H1 (cell line): ENCODE results near the gene MRPL28. TPM values are rescaled to one million over a fixed set of nuclear protein-coding genes. Genes with fewer than 3 reads are reported as not detected.

ENCODE experiments used
- CTCF ChIA-PET: fragments of 300-600 bp; sonication (Branson Sonifier 250); formaldehyde crosslinking; loops from one replicate; lab custom pipeline; 2021; ENCODE audit not compliant: partially characterized antibody; lab: Charles Lee
- POLR2A ChIA-PET: fragments of 300-600 bp; sonication (Branson Sonifier 250); formaldehyde crosslinking; loops from one replicate; lab custom pipeline; 2021; ENCODE audit warnings: inconsistent platforms; ENCODE audit not compliant: partially characterized antibody; lab: Charles Lee
- DNase-seq, 2 experiments: peaks; one replicate each; pipeline versions ENCODE4 v3.0.0 to v3.0.0-alpha.2; 2010 to 2022; ENCODE audit warnings: low spot score in 2 of 2, low read depth in 1 of 2, mixed read lengths in 1 of 2
- FAIRE-seq: peaks from 2 replicates; lab custom pipeline; 2011; peaks lifted over from hg19 to GRCh38; lab: Jason Lieb, UNC
- H2AFZ ChIP-seq: 2 replicates; pipeline ENCODE4 v1.8.1; 2012; ENCODE audit warnings: low read length, inconsistent platforms
- H2AK5ac ChIP-seq: 2 replicates; pipeline ENCODE4 v1.6.1; 2013; ENCODE audit warnings: low read depth, low read length
- H2BK120ac ChIP-seq: replicated peaks from 2 replicates; pipeline ENCODE3; 2013; ENCODE audit warnings: low read depth, low read length, inconsistent platforms
- H2BK12ac ChIP-seq: 2 replicates; pipeline ENCODE4 v1.6.1; 2013; ENCODE audit warnings: low read depth, low read length
- H2BK15ac ChIP-seq: 2 replicates; pipeline ENCODE4 v1.6.1; 2013; ENCODE audit warnings: low read length
- H2BK20ac ChIP-seq: 2 replicates; pipeline ENCODE4 v1.6.1; 2013; ENCODE audit warnings: low read length
- H2BK5ac ChIP-seq: 2 replicates; pipeline ENCODE4 v1.6.1; 2013; ENCODE audit warnings: low read depth, low read length
- H3K14ac ChIP-seq: 2 replicates; pipeline ENCODE4 v1.6.1; 2013; ENCODE audit warnings: inconsistent platforms; ENCODE audit not compliant: insufficient read length
- H3K18ac ChIP-seq: 2 replicates; pipeline ENCODE4 v1.6.1; 2013; ENCODE audit warnings: low read length; ENCODE audit errors: extremely low read depth
- H3K23ac ChIP-seq: 2 replicates; pipeline ENCODE4 v1.6.1; 2013; ENCODE audit warnings: inconsistent platforms; ENCODE audit not compliant: insufficient read length
- H3K23me2 ChIP-seq: 2 replicates; pipeline ENCODE4 v1.6.1; 2013; ENCODE audit warnings: low read depth, low read length
- H3K27ac ChIP-seq: 2 replicates; pipeline ENCODE4 v1.6.1; 2011; ENCODE audit warnings: low read depth, low read length, inconsistent platforms
- H3K27me3 ChIP-seq, 4 experiments: replicated peaks in 1 of 4; 1 replicate in 1 of 4; 2 replicates in 3 of 4; pipeline versions ENCODE4 v1.6.1 to v1.8.1; 2011 to 2013; ENCODE audit warnings: low read length in 3 of 4, mild to moderate bottlenecking in 3 of 4, inconsistent platforms in 2 of 4, mixed read lengths in 2 of 4, moderate library complexity in 1 of 4; ENCODE audit not compliant: control insufficient read depth in 3 of 4, insufficient read depth in 3 of 4; ENCODE audit errors: extremely low read depth in 1 of 4
- H3K36me3 ChIP-seq, 4 experiments: 2 replicates each; pipeline versions ENCODE4 v1.6.1 to v1.8.1; 2011 to 2013; ENCODE audit warnings: mild to moderate bottlenecking in 4 of 4, low read length in 3 of 4, moderate library complexity in 2 of 4, control low read depth in 1 of 4, inconsistent platforms in 1 of 4; ENCODE audit not compliant: insufficient read depth in 4 of 4, control insufficient read depth in 2 of 4
- H3K4ac ChIP-seq: replicated peaks from 2 replicates; pipeline ENCODE3; 2013; ENCODE audit warnings: low read length, low read depth, mixed read lengths, inconsistent platforms; ENCODE audit not compliant: insufficient read length
- H3K4me1 ChIP-seq, 4 experiments: replicated peaks in 1 of 4; 1 replicate in 1 of 4; 2 replicates in 3 of 4; pipeline versions ENCODE4 v1.6.1 to v1.8.1; 2011 to 2013; ENCODE audit warnings: low read length in 3 of 4, inconsistent platforms in 2 of 4, mixed read lengths in 1 of 4; ENCODE audit not compliant: insufficient read depth in 4 of 4, control insufficient read depth in 3 of 4
- H3K4me2 ChIP-seq, 2 experiments: 2 replicates each; pipeline versions ENCODE4 v1.6.1 to v1.8.1; 2011 to 2013; ENCODE audit warnings: low read depth in 2 of 2, low read length in 2 of 2, control low read depth in 1 of 2, inconsistent platforms in 1 of 2, mild to moderate bottlenecking in 1 of 2; ENCODE audit not compliant: insufficient read depth in 1 of 2
- H3K4me3 ChIP-seq, 4 experiments: fragments of 200-600, 300-600 bp in 1 of 4; sonication (generic), shearing (Covaris generic), sonication (Bioruptor Twin) in 1 of 4; 2 replicates each; pipeline versions ENCODE4 v1.5.1 to v1.8.1; 2011 to 2016; ENCODE audit warnings: low read length in 4 of 4, low read depth in 3 of 4, control low read depth in 2 of 4, inconsistent platforms in 2 of 4, mild to moderate bottlenecking in 2 of 4, mixed read lengths in 1 of 4, moderate library complexity in 1 of 4; ENCODE audit not compliant: insufficient read depth in 2 of 4; ENCODE audit errors: extremely low read depth in 1 of 4
- H3K56ac ChIP-seq: replicated peaks from 2 replicates; pipeline ENCODE3; 2013; ENCODE audit warnings: low read depth, mild to moderate bottlenecking, mixed read lengths, low read length, inconsistent platforms; ENCODE audit not compliant: insufficient read length
- H3K79me1 ChIP-seq: 2 replicates; pipeline ENCODE4 v1.6.1; 2013; ENCODE audit warnings: low read depth, low read length, control low read depth
- H3K79me2 ChIP-seq, 2 experiments: 2 replicates each; pipeline versions ENCODE4 v1.6.1 to v1.8.1; 2012 to 2013; ENCODE audit warnings: low read length in 2 of 2, mild to moderate bottlenecking in 2 of 2, inconsistent platforms in 1 of 2; ENCODE audit not compliant: insufficient read depth in 2 of 2, control insufficient read depth in 1 of 2
- H3K9ac ChIP-seq, 4 experiments: replicated peaks in 1 of 4; 1 replicate in 1 of 4; 2 replicates in 3 of 4; pipeline versions ENCODE4 v1.6.1 to v1.8.1; 2011 to 2013; ENCODE audit warnings: low read depth in 3 of 4, low read length in 3 of 4, control low read depth in 2 of 4, mild to moderate bottlenecking in 2 of 4, moderate library complexity in 2 of 4, inconsistent platforms in 1 of 4; ENCODE audit errors: extremely low read depth in 1 of 4
- H3K9me3 ChIP-seq, 2 experiments: 2 replicates each; pipeline versions ENCODE4 v1.6.1 to v1.8.1; 2012 to 2013; ENCODE audit warnings: mild to moderate bottlenecking in 2 of 2, moderate library complexity in 2 of 2, control low read depth in 1 of 2, inconsistent platforms in 1 of 2, low read depth in 1 of 2, low read length in 1 of 2, mixed read lengths in 1 of 2; ENCODE audit not compliant: insufficient read depth in 2 of 2
- H4K20me1 ChIP-seq, 2 experiments: replicated peaks in 1 of 2; 2 replicates each; pipeline versions ENCODE3 to v1.8.1; 2011 to 2013; ENCODE audit warnings: inconsistent platforms in 2 of 2, low read length in 2 of 2, mild to moderate bottlenecking in 1 of 2; ENCODE audit not compliant: insufficient read depth in 2 of 2, control insufficient read depth in 1 of 2
- H4K5ac ChIP-seq: 2 replicates; pipeline ENCODE4 v1.6.1; 2013; ENCODE audit warnings: low read length, low read depth, mixed read lengths, inconsistent platforms; ENCODE audit not compliant: insufficient read length
- H4K8ac ChIP-seq: 2 replicates; pipeline ENCODE4 v1.8.0; 2013; ENCODE audit warnings: mild to moderate bottlenecking, moderate library complexity, low read length, inconsistent platforms; ENCODE audit not compliant: insufficient read depth; ENCODE audit errors: extremely low read depth
- H4K91ac ChIP-seq: replicated peaks from 2 replicates; pipeline ENCODE3; 2013; ENCODE audit warnings: low read length, mixed read lengths, inconsistent platforms; ENCODE audit not compliant: insufficient read length
- ASH2L ChIP-seq: fragments of 200-600, 300-600 bp; sonication (generic); IDR thresholded peaks from one replicate; pipeline ENCODE4 v1.7.1; 2017; ENCODE audit warnings: low read length
- ATF2 ChIP-seq: IDR thresholded peaks from 2 replicates; pipeline ENCODE4 v1.6.1; 2012; ENCODE audit warnings: low read length, inconsistent platforms
- CBX8 ChIP-seq: fragments of 300-800, 300-1000 bp; sonication (generic); IDR thresholded peaks from 2 replicates; pipeline ENCODE4 v1.7.1; 2016; ENCODE audit warnings: low read depth, low read length, borderline replicate concordance
- CTBP2 ChIP-seq: IDR thresholded peaks from 2 replicates; pipeline ENCODE4 v1.7.0; 2011; ENCODE audit warnings: borderline replicate concordance, mild to moderate bottlenecking, moderate library complexity, mixed read lengths, low read length; ENCODE audit not compliant: insufficient read depth, insufficient read length
- EZH2 ChIP-seq: fragments of 200-600 bp; sonication (generic); IDR thresholded peaks from 2 replicates; pipeline ENCODE4 v1.7.1; 2012; ENCODE audit warnings: low read depth, mild to moderate bottlenecking, moderate library complexity, low read length, inconsistent platforms; ENCODE audit not compliant: severe bottlenecking
- HDAC6 ChIP-seq: IDR thresholded peaks from one replicate; pipeline ENCODE4 v1.7.1; 2012; ENCODE audit warnings: low read depth, mild to moderate bottlenecking, inconsistent platforms, low read length, moderate library complexity
- POLR2AphosphoS5 ChIP-seq: IDR thresholded peaks from 2 replicates; pipeline ENCODE4 v1.6.1; 2011; ENCODE audit warnings: low read depth, low read length
- RNF2 ChIP-seq: fragments of 200-900, 300-1000 bp; sonication (generic); IDR thresholded peaks from 2 replicates; pipeline ENCODE4 v1.7.1; 2016; ENCODE audit warnings: borderline replicate concordance, low read depth, mild to moderate bottlenecking, antibody characterized with exemption, low read length; ENCODE audit not compliant: poor library complexity, severe bottlenecking; ENCODE audit errors: missing control alignments
- WGBS, 2 experiments: shearing (Covaris generic) in 1 of 2; methylation state at CpG; one replicate each; pipeline versions ENCODE4 v1.1.6 to v1.1.7; 2013 to 2015; ENCODE audit warnings: low lambda C conversion rate in 2 of 2, mixed read lengths in 2 of 2, inconsistent platforms in 1 of 2, low coverage in 1 of 2, missing lambda C conversion rate in 1 of 2; ENCODE audit not compliant: insufficient replicate concordance in 2 of 2, insufficient coverage in 1 of 2, insufficient read length in 1 of 2; ENCODE audit errors: extremely low coverage in 1 of 2, missing lambda C conversion rate in 1 of 2; 5-methylcytosine and 5-hydroxymethylcytosine counted together
- polyA plus RNA-seq, 7 experiments: library from polyadenylated mRNA; depleted of rRNA in 3 of 7; stranded (reverse) in 5 of 7; unstranded in 2 of 7; fragments of >200 nt in 5 of 7; fragments of 200-250 nt in 2 of 7; gene quantifications; 1 replicate in 5 of 7; 2 replicates in 1 of 7; 4 replicates in 1 of 7; pipeline versions ENCODE4 v1.2.1 to v1.2.3, GENCODE V29; 2011 to 2013; ENCODE audit warnings: missing spikeins in 2 of 7, mixed read lengths in 2 of 7
- total RNA-seq: library from RNA; stranded (reverse); fragmentation: NEBNext Ultra II Directional; extraction: Animal tissue kit (Norgen Biotek cat#: 25700); gene quantifications from 2 replicates; pipeline ENCODE4 v1.2.1, GENCODE V29; 2021

MRPL28 gene
- total and polyA plus RNA-seq, 2 of the 8 experiments (the other 6 are each of a cell fraction or from before 2014, with no cell fraction given), result 88.9 to 188 TPM

- DNase-seq (no peak), FAIRE-seq (no peak)
- H3K4ac ChIP-seq, result no peak overlapping the region
- no peak overlapping the region for H4K91ac ChIP-seq
- no peaks in the 10 kb centered on the region for H3K9me3 ChIP-seq
- no peak overlapping the region for H3K56ac ChIP-seq
- peaks cover 39 to 84% of the 10 kb centered on the region in 2 experiments for H3K79me2 ChIP-seq
- no peak overlapping the region for H3K4me3 ChIP-seq
- no peaks in the 10 kb centered on the region for H3K27me3 ChIP-seq
- H3K4me2 ChIP-seq, result no peak overlapping the region
- no peak overlapping the region for H2BK120ac ChIP-seq
- H3K18ac ChIP-seq, result no peak overlapping the region
- WGBS, 2 experiments, result 86% methylated on average over 10 of the region's 10 CpGs; no CpG with 5 or more reads in 1 of the 2 experiments
- CTCF ChIA-PET, result interaction anchor here (0.6 to 2.9 kb wide), 5 partner anchors 8 to 92 kb away, joined by 4 to 22 read pairs (median 5); no protein-coding TSS in a partner anchor
- H2AFZ ChIP-seq, result no peak overlapping the region
- H3K36me3 ChIP-seq, result peaks cover 0 to under 1% (median 0%) of the 10 kb centered on the region in 4 experiments; a peak in 1 of 8 replicates
- peaks cover 26% of the 10 kb centered on the region for H3K79me1 ChIP-seq
- no peak overlapping the region for H3K9ac ChIP-seq
- POLR2A ChIA-PET, result interaction anchor here (0.8 to 2.5 kb wide), 4 partner anchors 9 to 109 kb away, joined by 3 to 5 read pairs (median 3); partner anchors contain the start of gene AXIN1
- no peak overlapping the region for H2BK20ac ChIP-seq
- no peak overlapping the region; the same call in 1 of the 2 replicates for H4K8ac ChIP-seq
- no peak overlapping the region for H2BK12ac ChIP-seq
- H2AK5ac ChIP-seq, result no peak overlapping the region
- H4K5ac ChIP-seq, result no peak overlapping the region
- H3K4me1 ChIP-seq, result no peaks in the 10 kb centered on the region; a peak in 1 of 7 replicates
- H3K23me2 ChIP-seq, result no peaks in the 10 kb centered on the region
- H4K20me1 ChIP-seq, result peaks cover 7 to 33% of the 10 kb centered on the region in 2 experiments
- no peak overlapping the region for H2BK15ac ChIP-seq
- no peak overlapping the region for H3K27ac ChIP-seq
- no peak overlapping the region for H2BK5ac ChIP-seq
- no peak overlapping the region for H3K14ac ChIP-seq
- TF ChIP-seq CBX8, result no peak
- no peak for TF ChIP-seq POLR2AphosphoS5
- no peak for TF ChIP-seq RNF2
- TF ChIP-seq HDAC6, result no peak
- no peak for TF ChIP-seq CTBP2
- no peak for TF ChIP-seq ATF2
- TF ChIP-seq ASH2L, result no peak
- TF ChIP-seq EZH2, result no peak
- no peak overlapping the region for H3K23ac ChIP-seq
Measured at GRCh38 chr16:337437-337836, 32.9 kb downstream of the MRPL28 start.
